Activated T-cell treated with anti-CD3 and anti-CD28 coated beads for 24 hours (primary cell): ENCODE results near the gene CHRDL2.
A peak's percentile ranks its signal among the peaks of the same experiment; 100 is the strongest.

ENCODE experiments used
- DNase-seq: peaks from one replicate; pipeline ENCODE4 v3.0.0-alpha.2; 2020; ENCODE audit warnings: low read depth

Gene CHRDL2

DNA sequence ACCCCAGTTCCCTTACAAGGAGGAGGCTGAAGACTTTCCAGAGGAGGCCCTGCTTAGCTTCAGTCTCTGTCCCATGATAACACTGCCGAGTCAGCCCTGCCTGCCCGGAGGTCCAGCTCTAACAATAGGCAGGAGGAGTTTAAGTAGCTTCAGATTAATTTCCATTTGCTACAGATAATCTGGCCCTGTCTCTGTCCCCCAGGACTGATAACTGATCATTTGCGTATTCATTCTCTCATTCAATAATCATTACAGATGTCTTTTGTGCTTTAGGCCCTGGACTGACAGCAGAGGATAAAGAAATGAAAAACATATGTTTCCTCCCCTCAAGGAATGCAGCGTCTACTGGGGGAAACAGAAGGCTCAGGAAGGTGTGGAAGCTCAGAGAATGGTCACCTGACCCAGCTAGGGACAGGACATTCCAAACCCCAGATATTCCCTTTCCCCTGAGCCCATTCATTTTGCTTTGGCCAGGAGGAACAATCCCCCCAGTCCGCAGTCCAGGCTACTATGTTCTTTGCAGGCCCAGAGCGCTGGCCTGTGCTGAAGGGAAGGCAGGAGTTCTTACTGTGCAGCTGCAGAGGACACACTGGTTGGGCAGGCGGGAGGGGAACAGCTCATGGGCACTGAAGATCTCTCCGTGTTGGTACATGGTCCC, 20.8 kb downstream of the CHRDL2 start:
- DNase-seq = no peak

- no peak for DNase-seq
Measured at GRCh38 chr11:74709175-74709574, 22.1 kb downstream of the CHRDL2 start.

- DNase-seq = no peak
Measured at GRCh38 chr11:74707602-74708510, 23.4 kb downstream of the CHRDL2 start.

GRCh38 chr11:74707182-74707581, 24.0 kb downstream of the CHRDL2 start:
- DNase-seq = no peak

DNA sequence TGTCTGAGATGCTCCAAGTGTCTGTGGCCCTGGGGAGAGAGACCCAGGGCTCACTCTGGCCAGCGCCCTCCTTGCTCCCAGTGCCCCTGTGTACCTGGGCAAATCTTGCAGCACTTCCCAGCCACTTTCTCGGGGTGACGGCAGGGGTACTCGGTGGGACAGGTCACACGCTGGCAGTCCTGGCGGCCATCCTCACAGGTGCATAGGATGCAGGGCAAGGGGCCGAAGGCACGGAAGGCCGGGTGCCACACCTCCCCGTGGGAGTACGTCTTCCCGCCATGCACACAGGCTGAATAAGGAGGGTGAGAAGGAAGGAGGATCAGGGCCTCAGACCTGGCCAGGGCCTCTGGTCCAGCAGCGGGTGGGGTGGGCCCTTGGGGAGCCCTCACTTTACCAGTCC, 28.0 kb downstream of the CHRDL2 start:
- DNase-seq = no peak

- peak; percentile 34 for DNase-seq
Measured at GRCh38 chr11:74702383-74703007, 28.7 kb downstream of the CHRDL2 start.

GRCh38 chr11:74701351-74701750, 29.9 kb downstream of the CHRDL2 start:
- DNase-seq = no peak

DNA sequence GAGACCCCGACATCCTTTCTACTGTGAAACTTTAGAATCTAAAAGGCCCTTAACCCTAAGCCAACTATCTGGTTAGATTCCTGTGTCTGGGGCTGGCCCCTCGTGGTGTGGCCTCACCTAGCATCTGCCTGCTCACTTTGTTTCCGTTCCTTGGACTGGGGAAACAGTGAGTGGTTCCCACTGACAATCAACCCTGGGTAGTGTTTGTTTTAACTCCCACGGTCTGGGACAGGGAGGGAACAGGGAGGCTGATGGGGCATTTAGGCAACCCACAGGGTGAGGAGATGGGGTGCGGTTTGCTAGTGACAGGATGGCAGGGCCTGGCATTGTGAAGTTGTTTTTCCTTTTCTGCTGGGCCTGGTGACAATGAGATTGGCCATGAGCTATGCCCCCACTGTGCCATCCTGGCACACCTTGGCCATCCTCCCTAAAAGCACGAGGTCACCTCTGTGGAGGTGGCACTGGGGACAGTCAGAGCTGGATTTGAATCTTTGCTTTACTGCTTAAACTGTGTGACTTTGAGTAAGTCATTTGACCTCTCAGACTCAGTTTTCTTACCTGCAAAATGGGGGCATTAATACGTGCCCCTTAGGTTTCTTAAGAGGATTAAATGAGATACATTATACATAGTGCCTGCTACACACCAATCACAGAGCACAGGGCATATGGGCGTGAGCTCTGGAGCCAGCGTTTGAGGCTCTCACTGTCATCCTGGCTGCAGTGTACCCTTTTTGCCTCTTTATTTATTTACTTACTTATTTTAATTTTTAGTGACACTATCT, 31.4 kb downstream of the CHRDL2 start:
- no peak for DNase-seq

GRCh38 chr11:74697722-74698121, 33.5 kb downstream of the CHRDL2 start:
- no peak for DNase-seq

GRCh38 chr11:74696939-74697675, 34.1 kb downstream of the CHRDL2 start:
- no peak for DNase-seq

DNA sequence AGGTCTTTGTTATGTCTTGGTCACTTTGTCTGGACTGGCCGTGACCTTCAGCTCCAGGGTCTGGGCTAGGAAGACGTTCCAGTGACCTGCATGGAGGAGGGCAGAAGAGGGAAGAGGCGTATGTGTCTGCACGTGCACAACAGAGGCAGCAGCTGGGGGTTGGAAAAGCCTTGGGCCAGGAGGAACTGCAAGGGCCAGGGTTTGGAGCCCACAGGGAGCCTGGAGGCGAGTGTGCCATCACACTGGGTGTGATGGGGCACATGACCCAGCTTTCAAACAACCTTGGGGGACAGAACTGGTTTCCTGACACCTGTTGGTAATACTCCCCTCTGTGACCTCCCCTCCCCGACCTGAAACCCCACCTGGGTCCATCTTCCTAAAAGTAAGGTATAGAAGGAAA, 34.7 kb downstream of the CHRDL2 start:
- no peak for DNase-seq

GRCh38 chr11:74695705-74696280, 35.4 kb downstream of the CHRDL2 start:
- DNase-seq = no peak

GRCh38 chr11:74694136-74694930, 36.9 kb downstream of the CHRDL2 start:
- no peak for DNase-seq

DNA sequence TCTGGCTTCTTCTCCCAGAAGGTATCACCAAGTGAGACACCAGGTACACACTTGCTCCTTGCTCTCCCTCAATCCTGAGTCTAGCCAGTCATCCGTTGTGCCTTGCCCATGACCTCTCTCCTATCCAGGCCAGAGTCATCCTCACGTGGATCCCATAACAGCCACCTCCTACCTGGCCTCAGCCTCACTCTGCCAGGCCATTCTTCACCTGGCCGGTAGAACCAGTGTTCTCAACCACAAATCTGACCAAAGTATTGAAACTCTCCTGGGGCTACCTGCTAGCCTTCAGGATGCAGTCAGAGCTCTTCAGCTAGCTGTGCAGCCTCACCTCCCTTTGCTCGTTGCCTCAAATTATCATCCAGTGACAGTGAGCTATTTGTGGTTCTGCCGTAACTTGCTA, 37.7 kb downstream of the CHRDL2 start:
- no peak for DNase-seq

- DNase-seq = no peak
Measured at GRCh38 chr11:74691755-74692154, 39.5 kb downstream of the CHRDL2 start.

DNA sequence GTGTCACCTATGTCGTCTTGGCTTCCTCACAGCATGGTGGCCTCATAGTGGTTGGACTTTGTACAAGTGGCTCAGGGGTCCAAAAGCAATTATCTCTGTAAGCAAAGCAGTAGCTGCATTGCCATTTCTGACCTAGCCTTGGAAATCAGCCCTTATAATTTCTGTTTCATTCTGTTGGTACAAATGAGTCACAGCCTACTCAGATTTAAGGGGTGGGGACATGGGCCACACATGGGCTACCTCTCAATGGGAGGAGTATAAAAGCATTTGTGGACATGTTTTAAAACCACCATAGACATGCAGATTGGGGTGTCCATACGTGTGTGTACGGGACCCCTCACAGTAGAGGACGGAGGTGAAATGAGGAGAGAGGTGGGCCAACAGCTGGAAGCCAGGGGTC, 41.6 kb downstream of the CHRDL2 start:
- no peak for DNase-seq

- DNase-seq = no peak
Measured at GRCh38 chr11:74687237-74688023, 43.8 kb downstream of the CHRDL2 start.

DNA sequence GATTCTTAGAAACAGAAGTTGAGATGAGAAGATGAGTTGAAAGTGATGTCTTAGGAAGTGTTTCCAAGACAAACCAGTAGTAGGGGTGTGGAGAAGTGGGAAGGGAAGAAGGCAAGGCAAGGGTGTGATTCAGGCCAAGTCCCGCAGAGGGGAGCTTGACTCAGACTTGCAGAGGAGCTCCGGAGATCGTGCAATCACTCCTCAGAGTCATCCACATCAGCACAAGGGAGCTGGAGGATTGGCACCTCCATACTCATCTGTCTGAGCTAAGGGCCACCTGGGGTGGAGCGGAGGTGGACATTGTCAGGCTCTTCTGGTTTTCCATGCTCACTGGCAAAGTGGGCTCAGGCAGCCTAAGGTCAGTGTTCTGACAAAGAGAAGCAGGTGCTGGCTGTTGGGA, 44.4 kb downstream of the CHRDL2 start:
- no peak for DNase-seq

DNA sequence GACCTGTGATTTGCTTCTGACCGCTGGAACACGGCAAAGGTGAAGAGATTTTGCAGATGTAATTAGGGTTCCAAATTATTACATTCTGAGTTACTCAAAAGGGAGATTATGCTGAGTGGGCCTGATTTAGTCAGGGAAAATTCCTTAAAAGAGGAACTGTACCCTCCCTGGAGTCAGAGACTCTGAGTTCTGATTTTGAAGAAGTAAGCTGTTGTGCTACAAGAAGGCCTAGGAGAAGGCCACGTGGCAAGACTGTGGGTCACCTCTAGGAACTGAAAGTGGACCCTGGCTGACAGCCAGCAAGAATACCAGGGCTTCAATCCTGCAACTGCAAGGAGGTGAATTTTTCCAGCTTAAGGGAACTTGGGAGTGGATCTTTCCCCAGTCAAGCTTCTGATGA, 45.3 kb downstream of the CHRDL2 start:
- no peak for DNase-seq

GRCh38 chr11:74685338-74685737, 45.9 kb downstream of the CHRDL2 start:
- DNase-seq = no peak
